ENCODE data around the gene FOXP1. TPM values are rescaled to one million over a fixed set of nuclear protein-coding genes. Genes with fewer than 3 reads are reported as not detected.

FOXP1 gene
- total RNA-seq, 1 experiment from 2014 or later, result 334 TPM

DNA sequence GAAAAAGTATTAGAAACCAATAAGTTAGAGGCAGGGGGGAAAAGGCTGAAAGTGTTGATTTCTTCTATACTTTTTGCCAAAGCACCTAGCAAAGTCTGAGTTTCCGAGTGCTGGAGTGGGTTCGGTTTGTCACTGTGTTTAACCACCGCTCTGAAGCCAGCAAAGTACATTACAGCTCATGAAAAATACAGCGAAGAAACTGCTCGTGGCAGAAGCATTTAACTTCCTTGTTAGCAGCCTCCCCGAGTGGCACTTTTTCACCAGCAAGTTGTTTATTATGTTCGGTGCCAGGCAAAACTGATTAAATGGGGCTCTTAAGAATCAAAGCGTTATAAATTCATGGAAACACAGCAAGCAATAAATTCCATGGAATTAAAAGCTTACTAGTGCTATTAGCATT is 313.6 kb downstream of the FOXP1 start:
- H3K27me3 ChIP-seq (ENCODE audit: low read length), result no peaks in the 10 kb centered on the region
- H3K36me3 ChIP-seq (ENCODE audit: insufficient read depth, low read length), result peaks cover 21% of the 10 kb centered on the region
- H3K9ac ChIP-seq (ENCODE audit: low read length), result no peak overlapping the region
- no peak overlapping the region for H2AFZ ChIP-seq (ENCODE audit: low read length)
- no peak overlapping the region for H3K4me2 ChIP-seq (ENCODE audit: low read depth, low read length, poor library complexity, severe bottlenecking)
- H3K4me1 ChIP-seq (ENCODE audit: low read length), result peaks cover 100% of the 10 kb centered on the region
- no peaks in the 10 kb centered on the region for H3K9me2 ChIP-seq (replicated peaks; ENCODE audit: insufficient read depth, low read length)
- H4K20me1 ChIP-seq (ENCODE audit: insufficient read depth, low read depth, low read length), result peaks cover 17% of the 10 kb centered on the region
- H3K4me3 ChIP-seq (ENCODE audit: low read length), result no peak overlapping the region
- H3K79me2 ChIP-seq (ENCODE audit: low read length), result peaks cover 94% of the 10 kb centered on the region
- peak overlapping the region; percentile 61 for H3K27ac ChIP-seq (ENCODE audit: low read length)
- DNase-seq, result no peak
- no peaks in the 10 kb centered on the region for H3K9me3 ChIP-seq (ENCODE audit: low read length)

DNA sequence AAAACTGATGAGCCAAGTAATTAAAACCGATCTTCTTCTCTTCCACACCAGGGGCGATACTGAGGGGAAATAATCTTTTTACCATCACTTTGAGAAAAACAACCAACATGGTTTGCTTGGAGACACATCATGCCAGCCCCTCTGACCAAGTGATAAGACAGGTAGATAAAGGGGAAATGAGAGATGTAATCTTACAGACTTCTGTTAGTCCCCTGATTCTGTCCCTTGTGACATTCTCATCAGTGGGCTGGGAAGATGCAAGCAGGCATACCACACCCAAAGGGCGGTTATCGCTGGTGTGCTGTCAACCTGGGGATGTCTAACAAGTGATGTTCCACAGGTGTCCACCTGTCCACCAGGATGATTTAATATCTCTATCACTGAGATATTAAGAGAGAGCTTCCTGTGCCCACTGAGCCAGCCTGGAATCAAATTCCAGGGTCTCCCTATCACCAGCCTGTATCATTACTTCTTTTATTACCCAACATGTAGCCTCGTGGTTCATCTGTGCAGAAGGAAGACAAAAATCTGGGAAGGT is 315.0 kb downstream of the FOXP1 start:
- H3K27ac ChIP-seq (ENCODE audit: low read length), result peak overlapping the region; percentile 61
- no peak overlapping the region for H3K9ac ChIP-seq (ENCODE audit: low read length)
- no peak overlapping the region for H2AFZ ChIP-seq (ENCODE audit: low read length)
- no peaks in the 10 kb centered on the region for H3K27me3 ChIP-seq (ENCODE audit: low read length)
- H3K9me2 ChIP-seq (replicated peaks; ENCODE audit: insufficient read depth, low read length), result no peaks in the 10 kb centered on the region
- H3K9me3 ChIP-seq (ENCODE audit: low read length), result no peaks in the 10 kb centered on the region
- no peak overlapping the region for H3K4me2 ChIP-seq (ENCODE audit: low read depth, low read length, poor library complexity, severe bottlenecking)
- peaks cover 94% of the 10 kb centered on the region for H3K79me2 ChIP-seq (ENCODE audit: low read length)
- H4K20me1 ChIP-seq (ENCODE audit: insufficient read depth, low read depth, low read length), result peaks cover 9% of the 10 kb centered on the region; the same call in 1 of the 2 replicates
- H3K36me3 ChIP-seq (ENCODE audit: insufficient read depth, low read length), result peaks cover 22% of the 10 kb centered on the region
- H3K4me3 ChIP-seq (ENCODE audit: low read length), result no peak overlapping the region
- peaks cover 100% of the 10 kb centered on the region for H3K4me1 ChIP-seq (ENCODE audit: low read length)
- DNase-seq, result no peak

DNA sequence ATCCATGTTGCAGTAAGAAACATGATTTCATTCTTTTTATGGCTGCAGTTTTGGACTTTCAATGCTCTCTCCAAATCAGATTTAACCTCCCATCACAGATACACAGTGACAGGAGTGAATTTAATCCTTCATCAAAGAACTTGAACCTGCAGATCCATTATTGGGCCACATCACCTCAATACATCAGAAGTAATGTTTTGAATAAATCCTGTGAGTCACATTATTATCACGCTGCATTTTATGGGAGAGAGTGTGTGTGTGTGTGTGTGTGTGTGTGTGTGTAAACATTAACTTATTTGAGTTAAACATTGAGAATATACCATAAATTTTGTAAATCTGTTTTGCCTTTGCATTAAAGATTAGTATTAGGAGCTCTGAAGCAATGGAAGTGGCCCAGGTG is 316.7 kb downstream of the FOXP1 start:
- Histone ChIP-seq H3K36me3 (ENCODE audit: insufficient read depth, low read length) (peaks cover 18% of the 10 kb centered on the region), H3K27ac (ENCODE audit: low read length) (peak overlapping the region; percentile 97), H4K20me1 (ENCODE audit: insufficient read depth, low read depth, low read length) (peaks cover 5% of the 10 kb centered on the region; the same call in 1 of the 2 replicates), H3K27me3 (ENCODE audit: low read length) (no peaks in the 10 kb centered on the region), H3K4me2 (ENCODE audit: low read depth, low read length, poor library complexity, severe bottlenecking) (peak overlapping the region; percentile 17), H3K9ac (ENCODE audit: low read length) (no peak overlapping the region), H3K4me1 (ENCODE audit: low read length) (peaks cover 99% of the 10 kb centered on the region), H3K4me3 (ENCODE audit: low read length) (no peak overlapping the region), H3K79me2 (ENCODE audit: low read length) (peaks cover 92% of the 10 kb centered on the region), H2AFZ (ENCODE audit: low read length) (no peak overlapping the region), H3K9me2 (replicated peaks; ENCODE audit: insufficient read depth, low read length) (no peaks in the 10 kb centered on the region), H3K9me3 (ENCODE audit: low read length) (no peaks in the 10 kb centered on the region)
- no peak for DNase-seq

DNA sequence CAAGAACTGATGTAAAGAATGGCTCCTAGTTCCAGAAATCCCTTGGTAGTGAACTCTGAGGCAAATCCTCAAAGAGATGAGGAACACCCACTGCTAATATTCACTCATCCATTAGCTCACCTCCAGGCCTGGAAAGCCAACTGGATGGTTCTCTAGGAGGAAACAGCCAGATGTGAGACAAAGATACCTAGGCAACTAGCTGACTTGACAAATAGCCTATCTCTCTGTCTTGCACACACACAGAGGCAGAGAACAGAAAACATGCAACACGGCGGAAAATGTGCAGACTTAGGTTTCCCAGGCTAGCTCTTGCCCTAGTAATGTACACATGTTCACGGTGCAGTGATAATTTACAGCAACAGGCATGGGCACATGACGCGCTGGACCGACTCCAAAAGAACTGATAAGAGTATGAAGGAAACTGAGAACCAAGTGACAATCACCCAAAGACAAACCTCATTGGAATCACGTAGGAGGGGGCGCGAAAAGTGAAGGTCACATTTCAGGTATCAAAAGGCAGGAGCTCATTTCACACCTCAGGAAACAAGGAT is 318.1 kb downstream of the FOXP1 start:
- Histone ChIP-seq H3K9me3 (ENCODE audit: low read length) (no peaks in the 10 kb centered on the region), H2AFZ (ENCODE audit: low read length) (no peak overlapping the region), H3K4me2 (ENCODE audit: low read depth, low read length, poor library complexity, severe bottlenecking) (peak overlapping the region; percentile 9), H4K20me1 (ENCODE audit: insufficient read depth, low read depth, low read length) (peaks cover 5% of the 10 kb centered on the region; the same call in 1 of the 2 replicates), H3K9me2 (replicated peaks; ENCODE audit: insufficient read depth, low read length) (no peaks in the 10 kb centered on the region), H3K27ac (ENCODE audit: low read length) (peak overlapping the region; percentile 97), H3K27me3 (ENCODE audit: low read length) (no peaks in the 10 kb centered on the region), H3K36me3 (ENCODE audit: insufficient read depth, low read length) (peaks cover 13% of the 10 kb centered on the region), H3K9ac (ENCODE audit: low read length) (peak overlapping the region; percentile 1; the same call in 1 of the 2 replicates), H3K4me1 (ENCODE audit: low read length) (peaks cover 96% of the 10 kb centered on the region), H3K4me3 (ENCODE audit: low read length) (no peak overlapping the region), H3K79me2 (ENCODE audit: low read length) (peaks cover 86% of the 10 kb centered on the region)
- no peak for DNase-seq

DNA sequence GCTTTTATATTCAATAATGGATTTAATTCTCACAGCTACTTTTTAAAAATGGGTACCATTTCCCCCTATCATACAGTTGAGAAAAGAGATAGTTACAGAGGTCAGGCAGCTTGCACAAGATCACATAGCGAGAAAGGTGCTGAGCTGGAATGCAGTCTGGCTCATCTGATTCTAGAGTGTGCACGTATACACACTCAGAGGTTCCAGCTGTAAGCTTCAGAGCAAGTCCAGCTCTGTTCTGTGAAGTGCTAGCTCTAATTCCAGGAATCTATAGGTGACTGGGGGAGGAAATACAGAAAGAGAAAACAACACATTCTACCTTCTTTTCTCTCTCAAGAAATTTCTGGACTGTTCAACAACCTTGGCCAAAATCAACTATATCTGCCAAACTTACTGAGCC is 318.7 kb downstream of the FOXP1 start:
- peaks cover 96% of the 10 kb centered on the region for H3K4me1 ChIP-seq (ENCODE audit: low read length)
- no peak overlapping the region for H3K4me3 ChIP-seq (ENCODE audit: low read length)
- H3K27me3 ChIP-seq (ENCODE audit: low read length), result no peaks in the 10 kb centered on the region
- peak overlapping the region; percentile 9 for H3K4me2 ChIP-seq (ENCODE audit: low read depth, low read length, poor library complexity, severe bottlenecking)
- H4K20me1 ChIP-seq (ENCODE audit: insufficient read depth, low read depth, low read length), result peaks cover 5% of the 10 kb centered on the region; the same call in 1 of the 2 replicates
- no peak for DNase-seq
- peak overlapping the region; percentile 97 for H3K27ac ChIP-seq (ENCODE audit: low read length)
- no peaks in the 10 kb centered on the region for H3K9me2 ChIP-seq (replicated peaks; ENCODE audit: insufficient read depth, low read length)
- H2AFZ ChIP-seq (ENCODE audit: low read length), result no peak overlapping the region
- H3K9ac ChIP-seq (ENCODE audit: low read length), result peak overlapping the region; percentile 1; the same call in 1 of the 2 replicates
- peaks cover 86% of the 10 kb centered on the region for H3K79me2 ChIP-seq (ENCODE audit: low read length)
- no peaks in the 10 kb centered on the region for H3K9me3 ChIP-seq (ENCODE audit: low read length)
- H3K36me3 ChIP-seq (ENCODE audit: insufficient read depth, low read length), result peaks cover 15% of the 10 kb centered on the region

DNA sequence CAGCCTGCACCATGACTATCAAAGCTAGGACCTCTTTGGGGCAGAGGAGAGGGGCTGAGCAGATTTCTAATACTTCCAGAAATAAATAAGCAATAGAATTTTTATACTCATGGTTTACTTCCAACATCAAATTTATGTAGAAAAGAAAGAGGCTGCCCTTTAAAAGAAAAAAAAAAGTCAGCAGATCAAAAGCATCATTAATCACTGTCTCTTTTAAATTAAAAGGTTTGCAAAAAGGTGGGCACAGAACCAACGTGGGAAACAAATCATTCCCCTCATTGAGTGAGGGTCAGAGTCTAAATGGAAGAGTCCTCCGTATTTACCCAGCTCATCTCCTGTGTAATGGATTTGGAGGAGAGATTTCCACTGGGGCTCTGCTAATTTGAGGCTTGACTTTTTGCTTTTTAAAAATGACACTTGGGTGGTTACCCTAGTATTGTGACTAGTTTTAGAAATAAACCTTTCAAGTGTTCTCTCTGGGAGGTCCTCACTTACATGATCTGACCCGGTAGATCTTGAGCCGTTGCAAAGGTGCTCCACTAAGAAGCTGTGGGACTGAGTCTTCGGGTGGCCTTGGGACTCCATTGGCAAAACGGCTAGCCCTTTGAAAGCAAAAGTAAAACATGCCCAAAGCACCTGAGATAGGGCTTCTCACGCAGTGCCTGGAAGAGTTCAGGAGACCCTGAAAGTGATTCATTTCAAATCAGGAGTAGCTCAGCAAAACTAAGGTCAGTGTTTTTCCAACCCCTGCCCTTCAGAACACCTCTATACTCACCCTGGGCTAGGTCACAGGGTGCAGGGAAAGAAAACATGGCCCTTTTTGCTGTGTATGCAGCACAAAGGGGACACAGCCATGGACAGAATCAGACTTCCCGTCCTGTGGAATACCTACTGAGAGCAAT is 320.9 kb downstream of the FOXP1 start:
- H3K4me2 ChIP-seq (ENCODE audit: low read depth, low read length, poor library complexity, severe bottlenecking), result peak overlapping the region; percentile 56
- peaks cover 88% of the 10 kb centered on the region for H3K79me2 ChIP-seq (ENCODE audit: low read length)
- H3K4me3 ChIP-seq (ENCODE audit: low read length), result peak overlapping the region; percentile 21; the same call in 1 of the 2 replicates
- H3K4me1 ChIP-seq (ENCODE audit: low read length), result peaks cover 97% of the 10 kb centered on the region
- no peaks in the 10 kb centered on the region for H3K9me2 ChIP-seq (replicated peaks; ENCODE audit: insufficient read depth, low read length)
- peaks cover 5% of the 10 kb centered on the region; the same call in 1 of the 2 replicates for H4K20me1 ChIP-seq (ENCODE audit: insufficient read depth, low read depth, low read length)
- peak; percentile 60 for DNase-seq
- peak overlapping the region; percentile 47 for H3K9ac ChIP-seq (ENCODE audit: low read length)
- H3K27me3 ChIP-seq (ENCODE audit: low read length), result no peaks in the 10 kb centered on the region
- peak overlapping the region; percentile 97 for H3K27ac ChIP-seq (ENCODE audit: low read length)
- peaks cover 32% of the 10 kb centered on the region for H3K36me3 ChIP-seq (ENCODE audit: insufficient read depth, low read length)
- no peaks in the 10 kb centered on the region for H3K9me3 ChIP-seq (ENCODE audit: low read length)
- no peak overlapping the region for H2AFZ ChIP-seq (ENCODE audit: low read length)

DNA sequence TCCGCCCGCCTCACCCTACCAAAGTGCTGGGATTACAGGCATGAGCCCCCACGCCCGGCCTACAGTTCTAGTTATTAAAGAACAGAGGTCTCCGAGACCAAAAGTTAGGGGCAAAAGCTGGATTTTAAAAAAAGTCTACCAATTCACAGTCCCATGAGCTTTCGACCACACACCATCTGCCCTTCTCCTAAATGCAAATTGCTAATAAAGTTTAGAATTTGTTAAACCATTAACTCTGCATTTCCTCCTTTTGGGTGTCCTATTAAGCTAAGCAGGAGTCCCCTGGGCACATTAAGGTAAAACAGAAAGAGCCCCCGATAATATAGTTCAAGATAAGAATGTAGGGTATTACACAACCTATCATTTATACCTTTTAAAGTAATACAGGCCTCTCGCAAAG is 322.7 kb downstream of the FOXP1 start:
- Histone ChIP-seq H3K27ac (ENCODE audit: low read length) (peak overlapping the region; percentile 97), H3K9me3 (ENCODE audit: low read length) (no peaks in the 10 kb centered on the region), H3K4me1 (ENCODE audit: low read length) (peaks cover 86% of the 10 kb centered on the region), H3K9me2 (replicated peaks; ENCODE audit: insufficient read depth, low read length) (no peaks in the 10 kb centered on the region), H3K27me3 (ENCODE audit: low read length) (no peaks in the 10 kb centered on the region), H3K9ac (ENCODE audit: low read length) (peak overlapping the region; percentile 44; the same call in 1 of the 2 replicates), H3K4me3 (ENCODE audit: low read length) (peak overlapping the region; percentile 9; the same call in 1 of the 2 replicates), H4K20me1 (ENCODE audit: insufficient read depth, low read depth, low read length) (peaks cover 2% of the 10 kb centered on the region; the same call in 1 of the 2 replicates), H3K79me2 (ENCODE audit: low read length) (peaks cover 92% of the 10 kb centered on the region), H2AFZ (ENCODE audit: low read length) (no peak overlapping the region), H3K36me3 (ENCODE audit: insufficient read depth, low read length) (peaks cover 32% of the 10 kb centered on the region; the same call in 1 of the 2 replicates), H3K4me2 (ENCODE audit: low read depth, low read length, poor library complexity, severe bottlenecking) (peak overlapping the region; percentile 69)
- DNase-seq, result peak; percentile 97

DNA sequence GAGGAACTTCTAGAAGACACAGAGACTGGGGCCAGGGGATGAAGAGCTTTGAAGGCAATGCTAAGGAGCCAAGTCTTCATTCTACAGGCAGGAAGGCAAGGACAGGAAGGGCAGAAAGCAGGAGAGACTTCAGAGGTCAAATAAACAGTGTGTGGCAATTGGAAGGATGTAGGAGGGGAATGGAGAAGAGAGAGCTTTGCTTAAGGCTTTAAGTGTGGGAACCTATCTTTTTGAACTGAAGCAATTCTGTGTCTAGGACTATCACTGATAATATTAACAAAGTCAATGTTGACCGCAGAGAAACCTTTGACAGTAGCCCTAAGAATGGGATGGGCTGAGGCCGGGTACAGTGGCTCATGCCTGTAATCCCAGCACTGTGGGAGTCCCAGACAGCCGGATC is 325.0 kb downstream of the FOXP1 start:
- no peaks in the 10 kb centered on the region for H3K9me2 ChIP-seq (replicated peaks; ENCODE audit: insufficient read depth, low read length)
- no peak for DNase-seq
- H3K36me3 ChIP-seq (ENCODE audit: insufficient read depth, low read length), result peaks cover 25% of the 10 kb centered on the region; the same call in 1 of the 2 replicates
- H3K27me3 ChIP-seq (ENCODE audit: low read length), result no peaks in the 10 kb centered on the region
- H3K9ac ChIP-seq (ENCODE audit: low read length), result no peak overlapping the region
- no peak overlapping the region for H3K4me2 ChIP-seq (ENCODE audit: low read depth, low read length, poor library complexity, severe bottlenecking)
- H3K4me1 ChIP-seq (ENCODE audit: low read length), result peaks cover 82% of the 10 kb centered on the region
- no peaks in the 10 kb centered on the region; the same call in 1 of the 2 replicates for H4K20me1 ChIP-seq (ENCODE audit: insufficient read depth, low read depth, low read length)
- H3K27ac ChIP-seq (ENCODE audit: low read length), result peak overlapping the region; percentile 97
- H3K79me2 ChIP-seq (ENCODE audit: low read length), result peaks cover 92% of the 10 kb centered on the region
- no peak overlapping the region for H2AFZ ChIP-seq (ENCODE audit: low read length)
- no peak overlapping the region for H3K4me3 ChIP-seq (ENCODE audit: low read length)
- no peaks in the 10 kb centered on the region for H3K9me3 ChIP-seq (ENCODE audit: low read length)
